Hepatocyte (in vitro differentiated cells): ENCODE results near the gene DNMT3A.

Experiments used
- CTCF ChIP-seq: fragments of 200-600 bp; sonication (generic); IDR thresholded peaks from 2 replicates; pipeline ENCODE4 v1.5.1; 2016; ENCODE audit warnings: antibody characterized with exemption, mild to moderate bottlenecking; ENCODE audit not compliant: poor library complexity
- EZH2 ChIP-seq: fragments of 200-600 bp; sonication (generic); IDR thresholded peaks from 2 replicates; pipeline ENCODE4 v1.6.1; 2016; ENCODE audit warnings: antibody characterized with exemption, mild to moderate bottlenecking, borderline replicate concordance
- EZH2phosphoT487 ChIP-seq: fragments of 200-600 bp; sonication (generic); IDR thresholded peaks from one replicate; pipeline ENCODE4 v1.6.1; 2018; ENCODE audit warnings: antibody characterized with exemption, mild to moderate bottlenecking, low read depth, moderate library complexity; ENCODE audit not compliant: unreplicated experiment, severe bottlenecking

GRCh38 chr2:25376750-25377621 is 35.3 kb upstream of the DNMT3A start:
- peak; percentile 91 for TF ChIP-seq CTCF
- TF ChIP-seq EZH2: no peak
- TF ChIP-seq EZH2phosphoT487: no peak
